ENCODE measurements around the gene TAF1C. TPM values are rescaled to one million over a fixed set of nuclear protein-coding genes. Genes with fewer than 3 reads are reported as not detected.

The TAF1C gene
- total RNA-seq, 1 donor from 2014 or later: 74.7 TPM

- H3K27me3 Mint-ChIP-seq (ENCODE audit: unreplicated experiment): peaks cover 17% of the 10 kb centered on the region
- H3K9me3 Mint-ChIP-seq (ENCODE audit: unreplicated experiment): peaks cover 13% of the 10 kb centered on the region
- peaks cover 28% of the 10 kb centered on the region for H3K4me1 Mint-ChIP-seq (ENCODE audit: low read depth, unreplicated experiment)
- H3K4me3 Mint-ChIP-seq (ENCODE audit: unreplicated experiment): no peak overlapping the region
- TF ChIP-seq CTCF (IDR thresholded peaks at IDR 0.05; ENCODE audit: partially characterized antibody, unreplicated experiment): no peak
- DNase-seq: no peak
- peaks cover 3% of the 10 kb centered on the region for H3K36me3 Mint-ChIP-seq (ENCODE audit: unreplicated experiment)
- H3K27ac Mint-ChIP-seq (ENCODE audit: unreplicated experiment): peak overlapping the region; percentile 87
These were observed 10.7 kb upstream of the TAF1C start for GRCh38 chr16:84197466-84198128.

DNA sequence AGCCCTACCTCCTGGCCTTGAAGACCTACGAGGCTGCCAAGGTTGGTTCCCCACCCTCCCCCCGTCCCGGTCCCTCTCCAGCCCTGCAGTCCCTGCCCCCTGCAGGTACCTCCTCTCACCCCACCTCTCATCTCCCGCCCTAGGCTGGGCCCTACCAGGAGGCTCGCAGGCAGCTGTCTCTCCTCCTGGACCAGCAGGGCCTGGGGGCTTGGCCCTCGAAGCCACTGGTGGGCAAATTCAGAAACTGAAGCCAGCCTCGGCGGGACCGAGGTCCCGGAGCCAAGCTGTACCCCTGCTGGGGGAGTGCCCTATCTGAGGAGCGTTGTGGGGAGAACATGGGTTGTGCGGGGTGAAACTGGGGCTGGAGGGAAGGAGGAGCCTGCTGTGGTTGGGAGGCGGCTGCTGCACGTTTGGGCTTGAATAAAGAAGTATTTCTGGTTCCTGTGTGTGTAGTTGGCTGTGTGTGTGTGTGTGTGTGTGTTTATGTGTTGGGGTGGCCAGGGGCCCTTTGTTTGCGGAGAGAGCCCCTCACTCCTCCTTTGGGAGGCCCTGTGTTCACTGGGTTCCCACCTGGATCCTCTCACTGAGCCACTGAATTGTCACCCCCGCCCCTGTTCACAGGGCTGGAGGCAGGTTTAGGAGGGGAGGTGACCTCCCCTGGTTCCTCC lies 10.0 kb upstream of the TAF1C start:
- Mint-ChIP-seq H3K27me3 (ENCODE audit: unreplicated experiment) (peaks cover 17% of the 10 kb centered on the region), H3K4me1 (ENCODE audit: low read depth, unreplicated experiment) (peaks cover 28% of the 10 kb centered on the region), H3K4me3 (ENCODE audit: unreplicated experiment) (peak overlapping the region; percentile 55), H3K27ac (ENCODE audit: unreplicated experiment) (peak overlapping the region; percentile 28), H3K36me3 (ENCODE audit: unreplicated experiment) (no peaks in the 10 kb centered on the region), H3K9me3 (ENCODE audit: unreplicated experiment) (peaks cover 13% of the 10 kb centered on the region)
- no peak for TF ChIP-seq CTCF (IDR thresholded peaks at IDR 0.05; ENCODE audit: partially characterized antibody, unreplicated experiment)
- DNase-seq: no peak

DNA sequence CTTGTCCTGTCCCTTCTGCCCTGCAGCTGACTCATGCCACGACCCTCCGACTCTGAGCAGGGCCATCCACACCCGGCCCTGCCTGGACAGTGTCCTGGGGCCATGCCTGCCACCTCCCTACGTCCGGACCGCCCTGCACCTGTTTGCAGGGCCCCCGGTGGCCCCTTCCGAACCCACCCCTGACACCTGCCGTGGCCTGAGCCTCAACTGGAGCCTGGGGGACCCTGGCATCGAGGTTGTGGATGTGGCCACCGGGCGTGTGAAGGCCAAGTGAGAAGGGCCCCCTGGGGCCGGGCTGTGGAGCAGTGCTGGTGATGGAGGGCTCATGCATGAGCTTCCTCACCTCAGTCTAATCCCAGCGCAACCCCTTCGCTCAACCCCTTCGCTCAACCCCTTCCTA lies 9.2 kb upstream of the TAF1C start:
- H3K27me3 Mint-ChIP-seq (ENCODE audit: unreplicated experiment): peaks cover 17% of the 10 kb centered on the region
- no peak overlapping the region for H3K27ac Mint-ChIP-seq (ENCODE audit: unreplicated experiment)
- peaks cover 13% of the 10 kb centered on the region for H3K9me3 Mint-ChIP-seq (ENCODE audit: unreplicated experiment)
- H3K4me1 Mint-ChIP-seq (ENCODE audit: low read depth, unreplicated experiment): peaks cover 28% of the 10 kb centered on the region
- no peaks in the 10 kb centered on the region for H3K36me3 Mint-ChIP-seq (ENCODE audit: unreplicated experiment)
- DNase-seq: no peak
- H3K4me3 Mint-ChIP-seq (ENCODE audit: unreplicated experiment): no peak overlapping the region
- TF ChIP-seq CTCF (IDR thresholded peaks at IDR 0.05; ENCODE audit: partially characterized antibody, unreplicated experiment): no peak

GRCh38 chr16:84195201-84196093 lies 8.6 kb upstream of the TAF1C start:
- H3K27ac Mint-ChIP-seq (ENCODE audit: unreplicated experiment): no peak overlapping the region
- H3K4me3 Mint-ChIP-seq (ENCODE audit: unreplicated experiment): no peak overlapping the region

More at GRCh38 chr16:84195201-84196093, 8.6 kb upstream of the TAF1C start:
- TF ChIP-seq CTCF (IDR thresholded peaks at IDR 0.05; ENCODE audit: partially characterized antibody, unreplicated experiment): no peak
- Mint-ChIP-seq H3K4me1 (ENCODE audit: low read depth, unreplicated experiment) (peaks cover 28% of the 10 kb centered on the region), H3K9me3 (ENCODE audit: unreplicated experiment) (peaks cover 13% of the 10 kb centered on the region), H3K27me3 (ENCODE audit: unreplicated experiment) (peaks cover 13% of the 10 kb centered on the region), H3K36me3 (ENCODE audit: unreplicated experiment) (no peaks in the 10 kb centered on the region)
- no peak for DNase-seq

Measured in glutamatergic neuron (in vitro differentiated cells).